Measurements from ENCODE around the gene MYOF.

DNA sequence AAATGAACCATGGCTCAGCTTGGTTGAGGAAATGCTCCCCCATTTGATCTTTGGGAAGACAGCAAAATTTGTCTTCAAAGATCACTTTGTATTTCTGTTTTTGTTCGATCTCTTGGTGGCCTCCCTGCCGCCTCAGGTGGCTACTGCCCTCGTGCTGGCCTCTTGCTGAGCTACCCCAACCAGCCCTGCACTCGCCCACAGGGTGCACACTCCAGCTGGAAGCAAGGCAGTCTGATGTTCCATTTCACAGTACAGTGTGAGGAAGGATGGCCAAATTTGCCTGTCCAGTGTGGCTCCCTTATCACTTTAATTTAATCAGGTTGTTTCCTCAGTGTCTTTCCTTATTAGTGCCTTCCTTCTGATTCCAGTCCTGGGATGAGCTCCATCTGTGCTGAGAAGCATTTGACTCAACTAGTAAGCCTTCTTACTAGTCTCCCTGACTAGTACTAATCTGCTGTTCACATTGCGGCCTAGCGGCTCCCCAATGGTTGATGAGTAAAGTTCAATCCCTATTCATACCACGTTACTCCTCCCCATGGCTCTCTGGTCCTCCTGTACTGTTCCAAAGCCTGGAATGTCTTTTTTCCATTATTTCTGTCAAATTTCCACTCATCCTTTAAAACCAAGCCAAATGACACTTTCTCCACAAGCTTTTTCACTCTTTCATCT lies 8.2 kb downstream of the MYOF start:
- TF ChIP-seq POLR2A (IDR thresholded peaks at IDR 0.05) (no peak), POLR2AphosphoS5 (IDR thresholded peaks at IDR 0.05) (no peak)

Data from suprapubic skin (tissue), 4 donors.